HG03432 (cell line): ENCODE results near the gene JAKMIP1.

Experiments
- ATAC-seq: cut with Tn5 transposase; IDR thresholded peaks from one replicate; pipeline ENCODE4 v1.9.1; 2021; ENCODE audit warnings: mild to moderate bottlenecking, moderate library complexity; ENCODE audit not compliant: unreplicated experiment

JAKMIP1 gene

GRCh38 chr4:6106156-6106555, 94.2 kb downstream of the JAKMIP1 start:
- no peak for ATAC-seq

GRCh38 chr4:6105311-6105911, 94.9 kb downstream of the JAKMIP1 start:
- ATAC-seq, result no peak

- ATAC-seq, result no peak
These were observed 95.7 kb downstream of the JAKMIP1 start for GRCh38 chr4:6104541-6105130.

GRCh38 chr4:6097581-6097980, 102.8 kb downstream of the JAKMIP1 start:
- no peak for ATAC-seq

GRCh38 chr4:6095897-6096296, 104.5 kb downstream of the JAKMIP1 start:
- no peak for ATAC-seq

GRCh38 chr4:6095023-6095752, 105.2 kb downstream of the JAKMIP1 start:
- ATAC-seq, result no peak

GRCh38 chr4:6093671-6094070, 106.7 kb downstream of the JAKMIP1 start:
- no peak for ATAC-seq

GRCh38 chr4:6092971-6093370, 107.4 kb downstream of the JAKMIP1 start:
- ATAC-seq, result no peak

GRCh38 chr4:6092131-6092530, 108.2 kb downstream of the JAKMIP1 start:
- no peak for ATAC-seq

GRCh38 chr4:6090931-6091330, 109.4 kb downstream of the JAKMIP1 start:
- ATAC-seq, result no peak

- ATAC-seq, result no peak
These were observed 111.4 kb downstream of the JAKMIP1 start for GRCh38 chr4:6088950-6089349.

GRCh38 chr4:6087669-6088341, 112.5 kb downstream of the JAKMIP1 start:
- no peak for ATAC-seq

- no peak for ATAC-seq
These were observed 113.5 kb downstream of the JAKMIP1 start for GRCh38 chr4:6086846-6087245.

- ATAC-seq, result no peak
These were observed 114.4 kb downstream of the JAKMIP1 start for GRCh38 chr4:6085691-6086628.

GRCh38 chr4:6085028-6085690, 115.2 kb downstream of the JAKMIP1 start:
- ATAC-seq, result no peak

GRCh38 chr4:6079965-6080364, 120.4 kb downstream of the JAKMIP1 start:
- no peak for ATAC-seq

- ATAC-seq, result no peak
These were observed 121.8 kb downstream of the JAKMIP1 start for GRCh38 chr4:6078560-6078959.

- ATAC-seq, result no peak
These were observed 124.0 kb downstream of the JAKMIP1 start for GRCh38 chr4:6076391-6076790.

GRCh38 chr4:6074758-6075157, 125.6 kb downstream of the JAKMIP1 start:
- no peak for ATAC-seq
